ENCODE results near the gene PFDN5. TPM values are rescaled to one million over a fixed set of nuclear protein-coding genes. Genes with fewer than 3 reads are reported as not detected.

The PFDN5 gene
- total RNA-seq, 1 donor from 2014 or later = 425 TPM

- no peaks in the 10 kb centered on the region for H3K9me3 ChIP-seq (ENCODE audit: low read depth)
- no peaks in the 10 kb centered on the region for H3K27me3 ChIP-seq
- no peak overlapping the region for H3K4me2 ChIP-seq
- H3K9me3 Mint-ChIP-seq = no peaks in the 10 kb centered on the region
- TF ChIP-seq EZH2 (IDR thresholded peaks at IDR 0.05) = no peak
- no peak for TF ChIP-seq EZH2phosphoT487 (IDR thresholded peaks at IDR 0.05)
- no peak for TF ChIP-seq CTCF (IDR thresholded peaks at IDR 0.05)
- H3K27ac Mint-ChIP-seq = no peak overlapping the region
- H3K27me3 Mint-ChIP-seq (ENCODE audit: insufficient read depth, low read depth) = peaks cover 7% of the 10 kb centered on the region
- no peaks in the 10 kb centered on the region for H4K20me1 ChIP-seq (ENCODE audit: low read depth)
- H3K36me3 ChIP-seq = peaks cover 4% of the 10 kb centered on the region
- H3K4me1 Mint-ChIP-seq = no peaks in the 10 kb centered on the region
- peaks cover 37% of the 10 kb centered on the region for H3K36me3 Mint-ChIP-seq
- no peak overlapping the region for H3K4me3 ChIP-seq
- no peak overlapping the region for H3K27ac ChIP-seq
- no peak overlapping the region for H3K9ac ChIP-seq
- H3F3A ChIP-seq (ENCODE audit: low read depth) = no peaks in the 10 kb centered on the region
- no peak overlapping the region for H2AFZ ChIP-seq (replicated peaks)
- DNase-seq (ENCODE audit: low spot score) = no peak
- no peak overlapping the region for H3K4me3 Mint-ChIP-seq
- no peaks in the 10 kb centered on the region for H3K4me1 ChIP-seq
- no peaks in the 10 kb centered on the region for H3K79me2 ChIP-seq (ENCODE audit: low read depth)
Measured at GRCh38 chr12:53279283-53279869, 16.0 kb upstream of the PFDN5 start.

GRCh38 chr12:53279888-53280498, 15.3 kb upstream of the PFDN5 start:
- H3K36me3 Mint-ChIP-seq = peaks cover 34% of the 10 kb centered on the region
- H3K27ac Mint-ChIP-seq = no peak overlapping the region
- H3K79me2 ChIP-seq (ENCODE audit: low read depth) = no peaks in the 10 kb centered on the region
- no peak overlapping the region for H3K4me2 ChIP-seq
- no peak overlapping the region for H3K4me3 ChIP-seq
- no peaks in the 10 kb centered on the region for H3K9me3 ChIP-seq (ENCODE audit: low read depth)
- H3K27me3 ChIP-seq = no peaks in the 10 kb centered on the region
- no peak overlapping the region for H3K27ac ChIP-seq
- H3K4me1 Mint-ChIP-seq = no peaks in the 10 kb centered on the region
- H3K4me3 Mint-ChIP-seq = no peak overlapping the region
- H2AFZ ChIP-seq (replicated peaks) = no peak overlapping the region
- H4K20me1 ChIP-seq (ENCODE audit: low read depth) = no peaks in the 10 kb centered on the region
- no peak overlapping the region for H3K9ac ChIP-seq
- no peaks in the 10 kb centered on the region for H3K4me1 ChIP-seq
- no peak for DNase-seq (ENCODE audit: low spot score)
- no peak for TF ChIP-seq EZH2phosphoT487 (IDR thresholded peaks at IDR 0.05)
- no peak for TF ChIP-seq EZH2 (IDR thresholded peaks at IDR 0.05)
- no peak for TF ChIP-seq CTCF (IDR thresholded peaks at IDR 0.05)
- no peaks in the 10 kb centered on the region for H3F3A ChIP-seq (ENCODE audit: low read depth)
- H3K27me3 Mint-ChIP-seq (ENCODE audit: insufficient read depth, low read depth) = peaks cover 6% of the 10 kb centered on the region
- no peaks in the 10 kb centered on the region for H3K9me3 Mint-ChIP-seq
- peaks cover 4% of the 10 kb centered on the region for H3K36me3 ChIP-seq

GRCh38 chr12:53286448-53286847, 8.9 kb upstream of the PFDN5 start:
- Histone ChIP-seq H3K4me2 (no peak overlapping the region), H3K36me3 (no peaks in the 10 kb centered on the region), H3F3A (ENCODE audit: low read depth) (no peaks in the 10 kb centered on the region), H3K9ac (no peak overlapping the region), H2AFZ (replicated peaks) (no peak overlapping the region), H3K9me3 (ENCODE audit: low read depth) (no peaks in the 10 kb centered on the region), H3K27me3 (no peaks in the 10 kb centered on the region), H3K79me2 (ENCODE audit: low read depth) (no peaks in the 10 kb centered on the region), H3K4me3 (no peak overlapping the region), H3K4me1 (no peaks in the 10 kb centered on the region), H4K20me1 (ENCODE audit: low read depth) (no peaks in the 10 kb centered on the region), H3K27ac (no peak overlapping the region)
- Mint-ChIP-seq H3K27ac (no peak overlapping the region), H3K9me3 (no peaks in the 10 kb centered on the region), H3K27me3 (ENCODE audit: insufficient read depth, low read depth) (peaks cover 2% of the 10 kb centered on the region), H3K4me3 (no peak overlapping the region), H3K4me1 (peaks cover 2% of the 10 kb centered on the region), H3K36me3 (peaks cover 37% of the 10 kb centered on the region)
- no peak for TF ChIP-seq EZH2 (IDR thresholded peaks at IDR 0.05)
- DNase-seq (ENCODE audit: low spot score) = no peak

GRCh38 chr12:53287741-53288216, 7.6 kb upstream of the PFDN5 start:
- TF ChIP-seq CTCF (IDR thresholded peaks at IDR 0.05) (peak; percentile 62), EZH2phosphoT487 (IDR thresholded peaks at IDR 0.05) (no peak), EZH2 (IDR thresholded peaks at IDR 0.05) (no peak)
- Mint-ChIP-seq H3K27me3 (ENCODE audit: insufficient read depth, low read depth) (peaks cover 2% of the 10 kb centered on the region), H3K9me3 (no peaks in the 10 kb centered on the region), H3K27ac (no peak overlapping the region), H3K4me3 (no peak overlapping the region), H3K36me3 (peaks cover 37% of the 10 kb centered on the region), H3K4me1 (peaks cover 2% of the 10 kb centered on the region)
- Histone ChIP-seq H3K36me3 (no peaks in the 10 kb centered on the region), H3K4me1 (no peaks in the 10 kb centered on the region), H2AFZ (replicated peaks) (no peak overlapping the region), H3K79me2 (ENCODE audit: low read depth) (no peaks in the 10 kb centered on the region), H3K9me3 (ENCODE audit: low read depth) (no peaks in the 10 kb centered on the region), H3K4me2 (no peak overlapping the region), H3K4me3 (no peak overlapping the region), H3F3A (ENCODE audit: low read depth) (no peaks in the 10 kb centered on the region), H3K9ac (no peak overlapping the region), H3K27ac (no peak overlapping the region), H3K27me3 (no peaks in the 10 kb centered on the region), H4K20me1 (ENCODE audit: low read depth) (no peaks in the 10 kb centered on the region)
- peak; percentile 64 for DNase-seq (ENCODE audit: low spot score)

Data from neural progenitor cell (in vitro differentiated cells).